Stimulated activated naive B cell treated with anti-CD40 and anti-IgM and Interleukin-4, amounts not matched to agents 10 μg/mL and 1 μg/mL and 100 μg/mL, for 72 hours (primary cell): ENCODE data around the gene BNIP2.

Experiments used
- ATAC-seq, 2 donors: fragments of 150-1000 bp; cut with Tn5 transposase; replicated peaks; 2 replicates each; pipeline ENCODE4 v1.10.0; 2021; ENCODE audit warnings: moderate library complexity in 1 of 2
- DNase-seq: peaks from one replicate; pipeline ENCODE4 v3.0.0; 2021
- H3K27ac Mint-ChIP-seq: one replicate; pipeline ENCODE4 v1.8.0; 2022; ENCODE audit warnings: mild to moderate bottlenecking, mixed read lengths
- H3K27me3 Mint-ChIP-seq, 2 donors: one replicate each; pipeline ENCODE4 v1.8.0; 2022; ENCODE audit warnings: mixed read lengths in 2 of 2
- H3K36me3 Mint-ChIP-seq, 2 donors: one replicate each; pipeline ENCODE4 v1.8.0; 2022; ENCODE audit warnings: mixed read lengths in 2 of 2, mild to moderate bottlenecking in 1 of 2
- H3K4me1 Mint-ChIP-seq, 2 donors: one replicate each; pipeline ENCODE4 v1.8.0; 2022; ENCODE audit warnings: mixed read lengths in 2 of 2, mild to moderate bottlenecking in 1 of 2
- H3K4me3 Mint-ChIP-seq, 2 donors: one replicate each; pipeline ENCODE4 v1.8.0; 2022; ENCODE audit warnings: mild to moderate bottlenecking in 2 of 2, mixed read lengths in 2 of 2, moderate library complexity in 1 of 2
- H3K9me3 Mint-ChIP-seq, 2 donors: one replicate each; pipeline ENCODE4 v1.8.0; 2022; ENCODE audit warnings: mixed read lengths in 2 of 2, mild to moderate bottlenecking in 1 of 2

BNIP2 gene

GRCh38 chr15:59636184-59636583 lies 52.9 kb downstream of the BNIP2 start:
- peaks cover 15 to 43% of the 10 kb centered on the region in 2 donors for H3K36me3 Mint-ChIP-seq
- H3K4me1 Mint-ChIP-seq, result no peaks in the 10 kb centered on the region
- ATAC-seq, result no peak
- no peak overlapping the region for H3K27ac Mint-ChIP-seq
- no peak for DNase-seq
- H3K27me3 Mint-ChIP-seq, result peaks cover 0 to 7% of the 10 kb centered on the region in 2 donors
- no peak overlapping the region for H3K4me3 Mint-ChIP-seq
- no peaks in the 10 kb centered on the region for H3K9me3 Mint-ChIP-seq

DNA sequence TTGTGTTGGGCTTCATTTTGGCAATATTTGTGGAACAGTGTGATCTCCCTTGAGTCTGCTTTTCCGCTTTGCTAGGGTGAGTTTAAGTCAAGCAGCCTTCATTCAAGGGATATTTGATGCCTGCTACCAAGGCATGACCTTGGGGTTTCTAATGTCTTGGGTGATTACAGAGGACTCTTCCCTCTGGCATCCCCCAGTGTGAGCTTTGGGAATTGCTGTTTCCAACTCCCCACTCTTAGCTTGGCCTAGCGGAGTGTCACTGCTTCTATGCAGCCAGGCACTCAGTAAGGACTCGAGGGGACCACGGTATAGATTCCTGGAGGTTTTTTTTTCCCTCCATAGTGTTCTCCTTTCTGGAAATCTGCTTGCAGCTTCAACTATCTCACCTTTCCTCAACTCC lies 56.4 kb downstream of the BNIP2 start:
- Mint-ChIP-seq H3K9me3 (no peaks in the 10 kb centered on the region), H3K4me1 (no peaks in the 10 kb centered on the region)

GRCh38 chr15:59622289-59622688 lies 66.8 kb downstream of the BNIP2 start:
- peaks cover 0 to 2% of the 10 kb centered on the region in 2 donors for H3K4me1 Mint-ChIP-seq
- H3K4me3 Mint-ChIP-seq, result no peak overlapping the region
- ATAC-seq (peak; percentile 96 to 100), DNase-seq (peak; percentile 41)
- no peak overlapping the region for H3K27ac Mint-ChIP-seq
- no peaks in the 10 kb centered on the region for H3K9me3 Mint-ChIP-seq
- H3K27me3 Mint-ChIP-seq, result peaks cover 8 to 19% of the 10 kb centered on the region in 2 donors
- no peaks in the 10 kb centered on the region for H3K36me3 Mint-ChIP-seq

More for the DNA sequence above, 56.4 kb downstream of the BNIP2 start:
- Mint-ChIP-seq H3K27me3 (peaks cover 0 to 7% of the 10 kb centered on the region in 2 donors), H3K27ac (no peak overlapping the region), H3K36me3 (peaks cover 10 to 24% of the 10 kb centered on the region in 2 donors), H3K4me3 (no peak overlapping the region)
- ATAC-seq (no peak), DNase-seq (no peak)

GRCh38 chr15:59618406-59618805 lies 70.7 kb downstream of the BNIP2 start:
- no peak for DNase-seq
- H3K4me1 Mint-ChIP-seq, result peaks cover 8 to 12% of the 10 kb centered on the region in 2 donors
- H3K9me3 Mint-ChIP-seq, result peaks cover 4 to 5% of the 10 kb centered on the region in 2 donors
- peaks cover 1 to 7% of the 10 kb centered on the region in 2 donors for H3K36me3 Mint-ChIP-seq
- H3K27ac Mint-ChIP-seq, result no peak overlapping the region
- no peak for ATAC-seq
- H3K27me3 Mint-ChIP-seq, result peaks cover 11 to 17% of the 10 kb centered on the region in 2 donors
- no peak overlapping the region for H3K4me3 Mint-ChIP-seq

DNA sequence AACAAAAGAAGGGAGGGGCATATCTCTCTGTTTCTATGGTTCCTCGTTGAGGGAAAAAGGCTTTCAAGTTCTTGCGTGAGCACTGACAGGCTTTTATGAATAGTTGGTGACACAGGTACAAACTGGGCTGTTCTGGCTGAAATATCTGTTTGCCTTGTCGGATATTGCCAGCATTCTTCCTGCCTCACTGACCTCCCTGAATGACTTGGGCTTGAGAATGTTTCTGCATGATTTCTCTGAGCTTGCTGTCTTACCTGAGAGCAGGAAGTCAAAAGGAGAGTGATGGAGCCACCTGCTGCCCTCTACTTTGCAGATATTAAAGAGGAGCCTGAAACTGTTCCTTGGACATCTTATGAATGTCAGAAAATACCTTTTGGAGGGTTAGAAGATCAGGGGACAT lies 72.7 kb downstream of the BNIP2 start:
- Mint-ChIP-seq H3K27me3 (peaks cover 17% of the 10 kb centered on the region in 2 donors), H3K27ac (no peak overlapping the region)
- no peak for DNase-seq

DNA sequence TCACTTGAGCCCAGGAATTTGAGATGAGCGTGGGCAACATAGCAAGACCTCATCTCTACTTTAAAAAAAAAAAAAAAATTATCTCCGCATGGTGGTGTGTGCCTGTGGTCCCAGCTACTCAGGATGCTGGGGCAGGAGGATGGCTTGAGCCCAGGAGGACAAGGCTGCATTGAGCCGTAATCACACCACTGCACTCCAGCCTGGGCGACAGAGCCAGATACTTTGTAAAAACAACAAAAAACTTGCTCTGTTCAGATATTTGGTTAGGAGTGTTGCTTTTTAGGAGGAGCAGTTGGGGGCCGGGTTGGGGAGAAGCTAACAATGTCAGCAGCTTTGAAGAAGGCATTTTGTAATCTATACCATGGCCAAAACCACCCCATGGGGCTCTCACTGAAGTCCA lies 73.5 kb downstream of the BNIP2 start:
- H3K27me3 Mint-ChIP-seq, result peaks cover 17 to 21% of the 10 kb centered on the region in 2 donors
- peaks cover 7 to 8% of the 10 kb centered on the region in 2 donors for H3K9me3 Mint-ChIP-seq
- DNase-seq (no peak), ATAC-seq (no peak)
- peaks cover 11 to 21% of the 10 kb centered on the region in 2 donors for H3K4me1 Mint-ChIP-seq
- H3K36me3 Mint-ChIP-seq, result peaks cover 3 to 11% of the 10 kb centered on the region in 2 donors
- H3K4me3 Mint-ChIP-seq, result no peak overlapping the region
- no peak overlapping the region for H3K27ac Mint-ChIP-seq

More for the DNA sequence above, 72.7 kb downstream of the BNIP2 start:
- ATAC-seq, result no peak
- Mint-ChIP-seq H3K4me3 (no peak overlapping the region), H3K9me3 (peaks cover 4 to 5% of the 10 kb centered on the region in 2 donors), H3K4me1 (peaks cover 8 to 17% of the 10 kb centered on the region in 2 donors), H3K36me3 (peaks cover 1 to 7% of the 10 kb centered on the region in 2 donors)

- H3K4me1 Mint-ChIP-seq, result peaks cover 11 to 21% of the 10 kb centered on the region in 2 donors
- H3K27ac Mint-ChIP-seq, result no peak overlapping the region
- H3K4me3 Mint-ChIP-seq, result no peak overlapping the region
- peaks cover 17 to 21% of the 10 kb centered on the region in 2 donors for H3K27me3 Mint-ChIP-seq
- H3K9me3 Mint-ChIP-seq, result peaks cover 8 to 10% of the 10 kb centered on the region in 2 donors
- ATAC-seq (no peak), DNase-seq (no peak)
- peaks cover 3 to 11% of the 10 kb centered on the region in 2 donors for H3K36me3 Mint-ChIP-seq
These were observed 75.0 kb downstream of the BNIP2 start for GRCh38 chr15:59614153-59614552.

DNA sequence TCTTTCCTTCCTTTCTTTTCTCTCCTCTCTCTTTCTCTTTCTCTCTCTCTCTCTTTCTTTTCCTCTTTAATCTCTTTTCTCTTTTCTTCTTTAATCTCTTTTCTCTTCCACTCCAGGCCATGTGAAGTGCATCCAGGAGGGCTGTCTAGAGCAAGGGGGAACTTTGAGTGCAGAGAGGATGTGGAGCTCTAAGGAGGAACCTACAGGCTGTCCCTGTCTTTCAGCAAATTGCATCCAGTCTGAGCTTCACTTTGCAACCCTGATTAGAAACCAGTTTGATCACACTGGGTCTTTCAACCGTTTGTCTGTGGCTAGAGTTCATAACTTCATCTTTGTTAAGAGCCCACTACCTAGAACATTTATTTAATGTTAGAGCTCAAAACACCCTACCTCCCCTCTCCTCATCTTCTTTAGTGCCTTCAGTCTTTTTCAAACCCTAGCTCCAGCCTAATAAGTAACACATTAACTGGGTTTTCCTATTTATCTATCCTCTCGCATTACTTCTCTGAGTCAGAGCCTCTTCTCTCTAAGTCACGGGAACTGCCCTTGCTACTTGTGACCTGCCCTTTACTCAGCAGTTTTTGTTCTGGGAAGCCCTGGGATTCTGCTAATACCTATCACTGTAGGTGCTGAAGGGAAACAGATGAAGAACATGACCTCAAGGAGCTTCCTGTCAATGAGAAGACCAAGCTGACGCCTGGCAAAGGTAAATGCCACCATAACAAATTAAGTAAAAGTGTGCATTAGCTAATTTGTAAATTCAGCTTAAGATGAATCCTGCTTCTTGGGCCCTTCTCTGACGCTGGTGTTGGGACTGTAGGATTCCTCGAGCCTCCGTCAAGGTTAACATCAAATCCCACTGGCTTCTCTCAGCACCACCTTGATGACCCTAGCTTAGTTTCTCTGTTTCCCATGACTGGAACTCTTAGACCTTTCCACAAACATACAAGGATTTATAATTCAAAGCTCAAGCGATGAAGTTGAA lies 77.6 kb downstream of the BNIP2 start, which contains the start of gene GCNT3:
Gene GCNT3 (plus strand): TSS at position 508 of the 985 bp plus-strand sequence. CDS start 6,456 bp downstream, outside the sequence.
- Mint-ChIP-seq H3K27ac (peak within 1 kb of the TSS; percentile 67), H3K4me3 (no peak within 1 kb of the TSS)

DNA sequence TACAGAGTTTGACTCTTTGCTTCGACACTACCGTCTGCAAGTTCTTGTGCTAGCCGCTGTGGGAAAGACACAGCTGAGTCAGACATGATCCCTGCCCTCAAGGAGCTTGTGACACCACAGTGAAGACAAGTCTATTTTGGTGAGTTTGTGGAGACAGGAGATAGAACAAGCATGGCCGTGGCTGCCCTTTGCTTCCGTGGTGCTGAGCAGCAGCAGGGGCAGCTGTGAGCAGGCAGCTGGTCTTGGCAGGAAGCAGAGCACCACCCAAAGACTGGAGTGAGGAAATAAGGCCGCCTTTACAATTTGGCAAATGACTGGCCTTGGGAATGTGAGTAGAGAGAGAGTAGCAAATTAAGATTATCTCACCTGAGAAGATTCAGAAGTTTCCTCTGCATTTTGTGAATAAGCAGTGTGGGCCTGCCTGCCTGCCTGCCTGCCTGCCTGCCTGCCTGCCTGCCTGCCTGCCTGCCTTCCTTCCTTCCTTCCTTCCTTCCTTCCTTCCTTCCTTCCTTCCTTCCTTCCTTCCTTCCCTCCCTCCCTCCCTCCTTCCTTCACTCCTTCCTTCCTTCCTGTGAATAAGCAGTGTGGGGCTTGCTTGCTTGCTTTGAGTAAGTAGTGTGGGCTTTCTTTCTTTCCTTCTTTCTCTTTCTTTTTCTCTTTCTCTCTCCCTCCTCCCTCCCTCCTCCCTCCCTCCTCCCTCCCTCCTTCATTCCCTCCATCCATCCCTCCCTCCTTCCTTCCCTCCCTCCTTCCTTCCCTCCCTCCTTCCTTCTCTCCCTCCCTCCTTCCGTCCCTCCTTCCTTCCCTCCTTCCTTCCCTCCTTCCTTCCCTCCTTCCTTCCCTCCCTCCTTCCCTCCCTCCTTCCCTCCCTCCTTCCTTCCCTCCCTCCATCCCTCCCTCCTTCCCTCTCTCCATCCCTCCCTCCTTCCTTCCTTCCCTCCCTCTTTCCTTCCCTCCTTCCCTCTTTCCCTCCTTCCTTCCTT lies 79.1 kb downstream of the BNIP2 start:
- Mint-ChIP-seq H3K36me3 (peaks cover 2 to 6% of the 10 kb centered on the region in 2 donors), H3K9me3 (peaks cover 4 to 9% of the 10 kb centered on the region in 2 donors), H3K4me3 (no peak overlapping the region), H3K27me3 (peaks cover 0 to 19% of the 10 kb centered on the region in 2 donors), H3K4me1 (peaks cover 8 to 13% of the 10 kb centered on the region in 2 donors), H3K27ac (no peak overlapping the region)
- ATAC-seq (no peak), DNase-seq (no peak)

More for the DNA sequence above, 77.6 kb downstream of the BNIP2 start, which contains the start of gene GCNT3:
- Mint-ChIP-seq H3K27me3 (peaks cover 4 to 19% of the 10 kb centered on the region in 2 donors), H3K36me3 (peaks cover 3 to 11% of the 10 kb centered on the region in 2 donors), H3K9me3 (peaks cover 8 to 10% of the 10 kb centered on the region in 2 donors), H3K4me1 (peaks cover 11 to 21% of the 10 kb centered on the region in 2 donors)
- ATAC-seq (peak in 1 of 2 donors; percentile 54), DNase-seq (no peak)
